HG02678 (cell line): ENCODE results near the gene LFNG.

Experiments
- ATAC-seq: cut with Tn5 transposase; IDR thresholded peaks from one replicate; pipeline ENCODE4 v1.9.1; 2021; ENCODE audit warnings: mild to moderate bottlenecking, moderate library complexity; ENCODE audit not compliant: unreplicated experiment

The LFNG gene

DNA sequence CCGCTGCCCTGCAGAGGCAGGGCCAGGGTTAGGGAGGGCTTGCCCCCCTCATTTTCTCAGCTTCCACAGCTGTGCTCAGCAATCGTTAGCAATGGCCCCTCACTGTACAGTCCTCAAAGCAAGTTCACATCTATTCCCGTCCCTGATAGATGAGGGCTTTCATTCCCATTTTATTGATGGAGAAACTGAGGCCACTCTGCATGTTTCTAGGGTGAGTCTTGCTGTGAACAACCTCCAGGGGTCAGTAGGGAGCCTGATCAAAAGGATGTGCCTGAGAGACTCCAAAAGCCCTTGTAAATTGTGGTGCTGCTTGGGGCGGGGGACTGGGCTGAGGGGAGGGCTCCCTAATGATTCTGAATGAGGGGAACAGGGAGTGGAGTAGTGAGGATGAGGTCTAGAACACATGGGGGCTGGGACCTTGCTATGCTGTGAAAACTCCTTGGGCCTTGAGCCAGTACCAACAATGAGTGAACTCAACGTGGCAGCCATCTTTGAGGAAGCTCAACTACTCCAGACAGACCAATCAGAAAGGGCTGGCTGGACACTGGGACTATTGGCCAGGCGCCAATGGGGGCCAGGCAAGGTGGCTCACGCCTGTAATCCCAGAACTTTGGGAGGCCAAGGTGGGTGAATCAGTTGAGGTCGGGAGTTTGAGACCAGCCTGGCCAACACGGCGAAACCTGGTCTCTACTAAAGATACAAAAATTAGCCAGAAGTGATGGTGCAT, 36.7 kb upstream of the LFNG start:
- no peak for ATAC-seq

DNA sequence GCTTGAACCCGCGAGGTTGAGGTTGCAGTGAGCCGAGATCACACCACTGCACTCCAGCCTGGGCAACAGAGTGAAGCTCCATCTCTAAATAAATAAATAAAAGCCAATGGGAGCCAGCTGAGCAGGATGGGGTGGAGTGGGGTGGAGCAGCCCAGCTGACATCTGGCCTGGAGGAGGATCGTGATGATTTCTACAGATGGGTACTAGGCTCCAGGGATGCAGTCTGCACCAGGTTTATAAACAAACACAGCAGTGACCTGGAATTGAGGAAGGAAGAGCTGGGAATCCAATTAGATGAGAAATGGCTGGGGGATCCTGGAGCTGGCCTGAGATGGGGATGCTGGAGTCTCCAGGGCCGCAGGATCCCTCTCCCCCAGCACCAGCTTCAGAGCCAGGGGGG, 36.1 kb upstream of the LFNG start:
- no peak for ATAC-seq

DNA sequence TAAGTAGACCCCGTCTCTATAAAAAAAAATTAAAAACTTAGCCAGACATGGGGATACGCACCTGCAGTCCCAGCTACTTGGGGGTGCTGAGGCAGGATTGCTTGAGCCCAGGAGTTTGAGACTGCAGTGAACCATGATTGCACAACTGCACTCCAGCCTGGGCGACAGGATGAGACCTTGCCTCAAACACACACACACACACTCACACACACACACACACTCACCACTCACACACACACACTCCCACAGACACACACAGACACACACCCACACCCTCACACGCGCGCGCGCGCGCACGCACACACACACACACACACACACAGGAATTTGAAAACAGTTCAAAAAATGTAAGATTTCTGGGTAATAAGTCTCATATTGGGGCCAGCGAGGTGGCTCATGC, 34.7 kb upstream of the LFNG start:
- ATAC-seq: no peak

DNA sequence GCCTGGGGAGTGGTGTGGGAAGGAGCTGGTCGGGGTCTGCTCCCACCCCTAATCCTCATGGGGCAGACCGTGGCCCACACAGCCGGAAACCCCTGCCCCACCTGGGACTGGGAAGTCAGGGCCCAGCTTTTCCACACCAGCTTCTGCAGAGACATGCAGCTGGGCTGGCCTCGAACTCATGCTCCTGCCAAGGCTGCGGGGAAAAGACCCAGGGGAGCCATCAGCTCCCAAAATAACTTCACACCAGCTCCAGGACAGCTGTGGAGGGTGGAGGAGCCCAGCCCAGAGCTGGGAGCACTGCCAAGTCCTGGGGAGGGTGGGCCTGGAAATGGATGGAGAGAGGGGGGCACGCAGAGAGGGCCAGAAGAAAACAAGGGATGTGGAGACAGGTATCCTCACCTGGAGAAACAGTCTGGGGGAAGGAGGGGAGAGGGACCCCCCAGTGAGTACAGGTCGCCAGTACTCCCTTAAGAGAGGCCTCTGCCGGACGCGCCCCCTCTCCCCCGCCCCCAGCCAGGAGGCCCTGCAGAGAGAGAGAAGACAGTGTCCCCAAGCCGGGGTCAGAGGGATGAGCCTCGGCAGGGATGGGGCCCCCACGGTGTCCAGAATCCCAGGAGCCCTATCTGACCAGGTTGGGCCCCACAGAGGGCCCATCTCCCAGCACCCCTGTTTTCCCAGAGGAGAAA, 31.8 kb upstream of the LFNG start:
- ATAC-seq: no peak

DNA sequence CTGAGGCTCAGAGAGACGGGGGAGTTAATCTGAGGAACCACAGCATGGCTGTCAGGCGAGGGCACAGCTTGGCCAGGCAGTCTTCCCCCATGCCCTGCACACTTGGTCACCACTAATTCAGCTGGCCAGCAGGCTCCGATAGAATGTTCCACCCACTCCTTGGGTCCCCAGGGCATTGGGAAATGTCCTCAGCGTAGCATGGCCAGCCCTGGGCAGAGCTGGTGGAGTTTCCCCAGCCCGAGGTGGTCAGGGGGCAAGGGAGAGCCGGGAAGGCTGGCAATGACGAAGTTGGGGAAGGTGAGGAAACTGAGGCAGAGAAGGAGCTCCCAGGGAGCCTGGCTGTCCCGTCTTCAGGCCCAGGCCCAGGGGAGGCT, 31.3 kb upstream of the LFNG start:
- no peak for ATAC-seq

DNA sequence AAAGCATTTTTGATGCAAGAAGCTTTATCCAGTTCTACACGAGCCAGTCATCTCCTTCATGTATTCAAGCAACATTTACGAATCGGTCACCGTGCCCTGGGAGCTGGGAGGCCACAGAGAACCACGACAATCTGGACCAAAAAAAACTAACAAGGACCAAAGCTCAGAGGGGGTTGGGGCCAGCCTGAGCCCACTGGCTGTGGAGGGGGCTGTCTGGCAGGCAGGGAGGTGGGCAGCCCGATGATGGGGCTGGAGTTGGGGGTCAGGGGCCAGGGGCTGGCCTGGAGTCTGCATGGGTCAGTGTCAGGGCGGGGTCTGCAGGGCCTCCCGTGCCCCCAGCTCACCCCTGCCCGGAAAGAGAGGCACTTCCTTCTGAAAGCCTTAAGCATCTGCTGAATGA, 30.9 kb upstream of the LFNG start:
- no peak for ATAC-seq

DNA sequence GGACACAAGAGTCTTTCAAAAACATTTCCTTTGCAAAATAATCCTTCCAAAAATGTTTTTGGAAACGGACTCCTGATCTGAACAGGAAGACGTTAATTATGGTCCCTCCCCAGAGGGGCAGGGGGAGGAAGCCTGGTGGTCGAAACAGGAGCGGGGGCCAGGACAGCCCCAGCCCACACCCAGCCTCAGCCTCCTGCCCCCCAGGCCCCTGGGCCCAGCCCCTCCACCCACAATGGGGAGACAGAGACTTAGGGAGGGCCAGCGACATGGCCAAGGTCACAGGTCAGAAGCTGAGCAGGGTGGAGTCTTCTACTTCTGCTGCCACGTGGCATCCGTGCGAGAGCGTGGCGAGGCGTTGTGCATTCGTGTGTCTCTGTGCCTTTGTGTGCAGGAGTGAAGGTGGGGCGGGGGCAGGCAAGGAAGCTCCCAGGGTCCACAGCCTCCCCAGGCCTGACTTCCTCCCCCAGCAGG, 29.4 kb upstream of the LFNG start:
- no peak for ATAC-seq

DNA sequence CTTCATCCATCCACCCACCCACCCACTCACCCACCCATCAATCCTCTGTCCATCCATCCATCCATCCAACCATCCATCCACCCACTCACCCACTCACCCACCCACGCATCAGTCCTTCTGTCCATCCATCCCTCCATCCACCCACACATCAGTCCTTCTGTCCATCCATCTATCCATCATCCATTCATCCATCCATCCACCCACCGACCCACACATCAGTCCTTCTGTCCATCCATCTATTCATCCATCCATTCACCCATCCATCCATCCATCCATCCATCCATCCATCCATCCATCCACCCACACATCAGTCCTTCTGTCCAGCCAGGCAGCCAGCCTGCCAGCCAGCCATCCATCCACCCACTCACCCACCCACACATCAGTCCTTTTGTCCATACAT, 27.5 kb upstream of the LFNG start:
- ATAC-seq: no peak

DNA sequence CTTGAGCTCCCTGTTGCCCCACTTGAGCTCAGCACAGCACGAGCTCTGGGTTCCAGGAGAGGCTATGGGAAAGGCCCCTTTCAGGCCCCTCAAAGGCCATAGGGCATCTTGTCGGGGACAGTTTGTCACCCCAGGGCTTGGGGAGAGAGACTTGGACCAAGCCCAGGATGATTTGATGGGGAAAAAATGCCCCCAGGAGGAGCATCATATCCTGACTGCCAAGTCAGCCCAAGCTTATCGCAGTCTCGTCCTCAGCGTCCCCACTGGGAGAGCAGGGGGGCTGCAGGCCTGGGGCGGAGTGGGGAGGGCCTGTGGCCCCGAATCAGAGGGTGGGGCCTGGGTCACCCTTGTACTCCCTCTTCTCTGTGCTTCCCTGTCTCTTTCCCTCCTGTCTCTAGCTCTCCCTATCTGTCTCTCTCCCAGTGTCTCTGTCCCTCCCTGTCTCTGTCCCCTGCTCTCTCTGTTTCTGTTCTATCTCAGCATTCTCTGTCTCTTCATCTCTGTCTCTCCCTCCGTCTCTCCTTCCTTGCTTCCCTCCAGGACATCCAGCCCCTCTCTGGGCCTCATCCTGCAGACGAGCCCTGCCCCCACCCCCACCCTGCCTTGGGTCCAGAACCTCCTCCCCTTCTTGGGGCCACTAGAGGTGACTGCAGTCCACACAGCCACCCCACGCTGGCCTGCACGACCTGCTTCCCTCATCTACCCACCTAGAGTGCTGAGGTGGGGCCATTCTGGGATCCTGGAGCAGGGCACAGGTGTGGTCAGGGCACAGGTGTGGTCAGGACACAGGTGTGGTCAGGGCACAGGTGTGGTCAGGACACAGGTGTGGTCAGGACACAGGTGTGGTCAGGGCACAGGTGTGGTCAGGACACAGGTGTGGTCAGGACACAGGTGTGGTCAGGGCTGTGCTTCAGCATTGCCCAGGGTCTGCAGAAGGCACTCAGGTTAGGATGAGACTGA, 26.1 kb upstream of the LFNG start:
- ATAC-seq: no peak

DNA sequence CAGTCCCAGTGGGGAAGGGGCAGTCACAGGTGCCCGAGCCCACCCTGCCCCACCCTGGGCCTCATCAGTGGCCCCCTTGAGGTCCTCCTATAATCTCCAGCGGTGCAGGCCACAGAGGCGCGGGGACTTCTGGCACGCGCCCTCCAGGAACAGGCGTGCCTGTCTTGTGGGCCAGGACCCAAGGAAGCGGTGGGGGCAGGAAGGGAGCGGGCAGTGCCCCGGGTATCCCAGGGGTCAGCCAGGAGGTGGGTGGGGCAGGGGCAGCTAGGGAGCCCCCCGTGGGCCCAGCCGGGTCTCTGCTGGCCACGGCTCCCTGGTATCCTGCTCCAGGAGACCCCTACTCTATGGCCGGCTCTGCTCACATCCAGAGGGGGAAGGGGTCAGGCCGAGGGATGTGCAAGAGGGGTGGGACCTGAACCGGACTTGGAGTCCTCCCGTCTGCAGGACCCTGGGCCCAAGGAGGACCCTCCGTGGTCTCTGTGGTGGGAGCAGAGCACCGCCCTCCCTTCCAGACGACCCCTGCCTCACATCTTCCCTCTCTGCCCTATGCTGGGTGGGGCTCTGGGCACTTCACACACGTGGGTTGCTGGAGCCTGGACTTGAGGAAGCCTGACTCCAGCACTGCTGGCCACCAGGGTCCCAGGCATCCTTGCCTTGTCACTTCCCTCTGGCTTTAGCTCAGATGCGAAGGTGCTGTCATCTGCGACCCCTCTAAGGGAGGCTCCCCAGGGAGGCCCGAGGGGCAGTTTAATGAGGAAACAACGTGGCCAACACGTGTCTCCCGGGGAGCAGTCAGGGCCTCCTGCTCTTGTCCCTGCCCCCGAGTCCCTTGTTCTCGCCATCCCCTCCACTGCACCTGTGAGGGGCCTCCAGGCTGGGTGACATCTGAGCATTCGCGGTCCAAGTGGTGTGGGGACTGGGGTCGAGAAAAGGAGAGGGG, 25.1 kb upstream of the LFNG start:
- no peak for ATAC-seq

DNA sequence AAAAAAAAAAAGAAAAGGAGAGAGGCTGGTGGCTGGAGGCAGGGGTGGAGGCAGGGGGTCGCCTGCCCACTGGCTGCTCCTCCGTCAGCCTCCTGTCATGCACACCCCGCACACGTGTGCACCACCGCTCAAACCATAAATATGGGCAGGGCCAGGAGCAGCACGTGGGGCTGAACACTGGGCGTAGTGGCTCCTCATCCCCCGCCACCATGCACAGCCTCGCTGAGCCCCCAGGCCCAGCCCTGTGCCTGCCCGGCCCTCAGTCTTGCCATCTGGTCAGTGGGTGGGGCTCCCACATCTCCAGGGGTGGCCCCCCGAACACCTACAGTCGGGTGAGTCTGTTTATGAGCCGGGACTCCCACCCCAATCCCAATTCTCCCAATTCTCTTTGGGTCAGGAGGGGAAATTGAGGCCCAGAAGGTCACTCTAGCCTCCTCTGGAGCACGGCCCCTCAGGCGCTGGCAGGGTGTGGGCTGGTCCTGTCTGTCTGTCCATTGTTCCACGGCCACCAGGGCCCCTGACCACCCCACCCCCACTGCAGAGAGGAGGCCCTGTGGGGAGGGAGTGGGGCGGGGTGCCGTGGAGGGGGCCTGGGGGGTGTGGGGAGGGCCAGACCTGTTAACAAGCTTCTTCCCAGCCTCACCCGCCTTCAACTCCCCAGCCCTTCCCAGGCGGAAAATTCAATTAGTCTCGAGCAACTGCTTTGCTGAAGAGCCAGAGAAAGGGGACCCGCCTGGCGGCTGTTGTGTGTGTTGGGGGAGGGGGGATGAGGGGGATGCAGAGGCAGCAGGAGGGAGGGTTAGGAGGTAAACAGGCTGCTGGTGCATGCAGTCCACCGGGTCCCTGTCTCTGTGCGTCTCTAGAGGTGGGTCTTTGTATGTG, 23.9 kb upstream of the LFNG start:
- ATAC-seq: no peak

DNA sequence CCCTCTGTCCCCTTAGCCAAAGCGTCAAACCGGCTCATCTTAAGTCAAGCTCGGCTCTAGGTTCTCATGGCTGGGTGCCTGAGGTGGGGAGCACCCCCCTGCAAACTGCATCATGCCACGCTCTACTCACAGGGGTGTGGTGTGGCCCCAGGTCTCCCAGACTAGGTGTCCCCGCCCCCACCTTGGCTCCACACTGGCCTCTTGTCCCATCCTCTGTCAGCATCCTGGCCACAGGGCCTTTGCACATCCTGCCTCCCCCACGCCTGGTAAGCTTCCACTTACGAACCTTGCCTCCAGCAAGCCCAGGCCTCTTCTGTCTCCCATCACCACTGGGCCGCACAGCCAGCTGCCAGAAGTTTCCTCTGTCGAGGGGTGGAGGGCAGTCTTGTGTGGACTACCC, 23.2 kb upstream of the LFNG start:
- no peak for ATAC-seq

DNA sequence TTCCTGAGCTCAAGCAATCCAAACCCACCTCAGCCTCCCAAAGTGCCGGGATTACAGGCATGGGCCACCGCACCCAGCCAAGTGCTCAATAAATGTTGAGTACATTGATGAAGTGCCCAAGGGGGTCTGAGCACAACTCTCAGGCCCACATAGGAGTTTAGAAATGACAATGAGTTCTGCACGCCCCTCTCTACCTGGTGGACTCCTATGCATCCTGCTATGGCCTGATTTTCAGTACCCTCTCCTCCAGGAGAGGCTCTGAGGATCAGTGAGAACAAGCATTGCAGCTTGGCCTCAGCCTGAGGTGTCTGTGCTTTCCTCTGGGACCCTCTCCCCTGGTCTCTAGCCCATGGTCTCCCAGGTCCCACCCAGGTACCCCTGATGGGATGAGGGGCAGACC, 22.5 kb upstream of the LFNG start:
- no peak for ATAC-seq

DNA sequence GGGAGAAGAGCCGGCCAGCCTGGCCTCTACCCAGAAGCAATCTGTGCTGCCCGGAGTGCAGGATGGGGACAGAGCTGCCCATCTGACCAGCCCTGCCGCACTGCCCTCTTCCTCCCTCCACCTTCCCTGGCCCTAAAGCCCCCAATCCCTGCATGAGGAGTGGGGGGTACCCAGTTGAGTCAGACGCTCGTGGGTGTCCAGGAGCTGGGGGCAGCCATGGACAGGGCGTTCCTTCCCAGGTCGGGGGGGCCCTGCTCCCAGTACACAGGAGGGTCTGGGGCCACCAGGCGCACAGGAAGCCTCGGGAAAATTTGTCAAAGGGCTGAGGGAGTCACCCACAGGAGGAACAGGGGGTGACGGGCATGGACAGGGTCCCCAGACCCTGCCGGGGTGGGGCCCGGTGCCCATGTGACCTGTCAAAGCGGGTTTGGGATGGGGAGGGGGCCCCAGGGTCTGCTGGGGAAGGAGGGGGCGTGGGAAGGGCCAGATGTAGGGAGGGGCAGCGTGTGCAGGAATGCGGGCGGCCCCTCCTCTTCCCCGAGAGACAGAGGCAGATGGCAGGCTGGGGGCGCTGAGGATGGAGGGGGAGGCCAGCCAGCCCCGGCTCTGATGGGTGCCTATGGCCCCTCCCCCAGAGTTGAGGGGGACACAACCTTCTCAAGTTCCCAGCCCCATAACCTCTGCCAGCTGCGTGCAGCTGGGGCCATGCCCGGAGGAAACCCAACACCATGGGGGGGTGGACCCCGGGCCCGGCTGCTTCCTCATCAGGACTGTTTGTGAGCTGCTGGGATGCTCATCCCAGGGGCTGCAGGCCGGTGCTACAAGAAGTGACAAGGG, 21.9 kb upstream of the LFNG start:
- no peak for ATAC-seq

DNA sequence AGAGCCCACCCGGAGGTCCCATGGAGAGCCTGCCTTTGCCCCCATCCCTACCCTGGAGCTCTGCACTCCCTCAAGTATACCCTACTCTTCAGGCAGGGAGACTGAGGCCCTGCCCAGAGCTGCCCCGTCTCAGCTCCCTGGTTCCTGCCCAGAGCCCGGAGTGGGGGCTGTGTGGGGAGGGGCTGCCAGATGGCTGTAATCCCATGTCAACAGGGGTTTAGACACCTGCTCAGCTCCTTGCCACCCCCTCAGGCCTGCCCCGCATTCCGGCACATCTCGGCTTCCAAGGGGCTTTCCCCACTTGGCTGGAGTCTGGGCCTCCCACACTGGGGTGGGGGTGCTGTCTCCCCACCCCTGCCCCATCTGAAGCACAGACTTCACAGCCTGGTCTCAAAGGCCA, 20.9 kb upstream of the LFNG start:
- no peak for ATAC-seq

DNA sequence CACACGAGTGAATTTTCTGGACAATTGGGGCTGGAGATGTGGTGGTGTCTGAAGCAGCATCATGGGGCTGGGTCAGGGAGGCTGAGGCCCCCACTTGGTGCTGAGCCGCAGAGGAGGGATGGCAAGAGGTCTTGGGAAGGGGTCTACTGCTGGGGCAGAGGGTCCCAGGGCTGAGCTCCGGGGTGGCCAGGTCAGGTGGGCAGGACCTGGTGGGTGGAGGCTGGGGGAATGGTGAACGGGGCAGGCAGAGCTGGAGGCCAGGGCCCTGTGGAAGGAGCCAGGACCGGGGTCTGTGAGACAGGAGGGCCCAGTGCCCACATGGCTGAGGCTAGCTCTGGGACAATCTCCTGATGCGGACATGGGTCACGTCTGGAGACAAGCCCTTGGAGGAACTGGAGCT, 20.4 kb upstream of the LFNG start:
- ATAC-seq: no peak

DNA sequence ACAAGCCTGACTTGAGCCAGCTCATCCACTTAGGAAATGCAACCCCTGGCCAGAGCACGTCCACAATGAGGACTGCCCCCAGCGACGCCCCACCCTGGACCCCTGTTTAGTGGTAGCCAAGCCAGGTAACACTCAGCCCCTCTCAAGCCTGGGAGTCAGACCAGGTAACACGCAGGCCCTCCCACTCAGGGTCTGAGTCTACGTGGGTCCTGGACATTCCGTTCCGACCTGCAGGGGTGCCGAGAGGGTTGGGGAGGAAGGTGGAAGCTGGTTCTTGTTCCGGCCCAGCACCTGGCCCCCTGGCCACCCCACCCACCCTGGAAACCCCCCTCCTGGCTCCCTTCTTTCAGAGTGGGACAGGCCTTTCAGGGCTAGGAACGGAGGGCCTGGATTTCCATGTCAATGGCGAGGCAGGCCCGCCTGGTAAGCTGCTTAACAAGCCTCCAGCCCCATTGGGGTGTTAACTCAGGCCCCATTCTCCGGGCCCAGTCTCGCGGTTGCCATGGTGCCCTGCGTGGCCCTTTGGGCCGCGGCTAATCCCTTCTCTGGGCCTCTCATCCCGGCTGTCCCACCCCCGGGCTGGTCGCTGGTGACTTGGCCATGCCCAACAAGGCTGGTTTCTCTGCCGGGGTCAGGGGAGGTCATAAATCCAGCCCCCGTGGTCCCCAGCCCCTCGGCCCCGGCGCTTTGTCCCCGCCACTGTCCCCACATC, 19.7 kb upstream of the LFNG start:
- ATAC-seq: no peak

DNA sequence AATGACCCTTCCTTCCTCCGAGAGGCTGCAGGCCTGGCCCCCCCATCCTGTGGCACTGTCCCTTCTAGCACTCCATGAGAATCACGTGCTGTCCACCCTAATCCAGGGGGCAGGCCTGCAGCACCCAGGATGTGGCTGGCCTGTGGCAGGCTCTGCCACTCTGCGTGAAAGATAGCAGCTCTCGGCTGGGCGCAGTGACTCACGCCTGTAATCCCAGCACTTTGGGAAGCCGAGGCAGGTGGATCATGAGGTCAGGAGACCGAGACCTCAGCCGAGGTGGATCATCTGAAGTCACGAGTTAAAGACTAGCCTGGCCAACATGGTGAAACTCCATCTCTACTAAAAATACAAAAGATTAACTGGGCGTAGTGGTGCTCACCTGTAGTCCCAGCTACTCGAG, 18.9 kb upstream of the LFNG start:
- no peak for ATAC-seq
